Activated CD8-positive, alpha-beta memory T cell treated with anti-CD3 and anti-CD28 coated beads, Interleukin-2, amount 50 U/mL, for 24 hours (primary cell): ENCODE measurements around the gene RPSA.
A peak's percentile ranks its signal among the peaks of the same experiment; 100 is the strongest.
"Not testable (repeated sequence)": the region's sequence is repeated elsewhere in the genome, so short reads cannot be mapped to it uniquely, and the experiment has no call there.

Source experiments
- DNase-seq: peaks from one replicate; pipeline ENCODE4 v3.0.0-alpha.2; 2020; ENCODE audit errors: extremely low read depth

Gene RPSA

GRCh38 chr3:39406368-39407258, at the start of gene RPSA:
Gene RPSA (plus strand): TSS chr3:39406720. CDS start chr3:39407654, 934 bp downstream.
- peak; percentile 82 for DNase-seq

GRCh38 chr3:39358333-39358732, 48.2 kb upstream of the RPSA start:
- DNase-seq: no peak

- DNase-seq: no peak
These were observed 45.1 kb upstream of the RPSA start for GRCh38 chr3:39361252-39361927.

GRCh38 chr3:39362192-39362591, 44.3 kb upstream of the RPSA start:
- DNase-seq: no peak

- DNase-seq: no peak
These were observed 43.7 kb upstream of the RPSA start for GRCh38 chr3:39362812-39363211.

GRCh38 chr3:39370450-39370849, 36.1 kb upstream of the RPSA start:
- DNase-seq: not testable (repeated sequence)

- DNase-seq: no peak
These were observed 33.7 kb upstream of the RPSA start for GRCh38 chr3:39372833-39373232.

GRCh38 chr3:39376959-39377634, 29.4 kb upstream of the RPSA start:
- DNase-seq: no peak

- DNase-seq: no peak
These were observed 28.4 kb upstream of the RPSA start for GRCh38 chr3:39378088-39378487.

GRCh38 chr3:39378957-39379777, 27.4 kb upstream of the RPSA start:
- no peak for DNase-seq

- DNase-seq: no peak
These were observed 26.8 kb upstream of the RPSA start for GRCh38 chr3:39379778-39380155.

GRCh38 chr3:39381432-39381831, 25.1 kb upstream of the RPSA start:
- DNase-seq: no peak

- DNase-seq: peak; percentile 54
These were observed 23.3 kb upstream of the RPSA start, which contains the start of gene SLC25A38 for GRCh38 chr3:39383045-39383880. Gene SLC25A38 (plus strand): TSS chr3:39383370. CDS start chr3:39383725, 355 bp downstream.

- DNase-seq: peak; percentile 88
These were observed 22.4 kb upstream of the RPSA start for GRCh38 chr3:39383881-39384664.

- no peak for DNase-seq
These were observed 21.9 kb upstream of the RPSA start for GRCh38 chr3:39384665-39385000.

GRCh38 chr3:39385456-39386090, 20.9 kb upstream of the RPSA start:
- DNase-seq: no peak

GRCh38 chr3:39386318-39386717, 20.2 kb upstream of the RPSA start:
- DNase-seq: no peak

GRCh38 chr3:39387411-39387975, 19.0 kb upstream of the RPSA start:
- DNase-seq: no peak

GRCh38 chr3:39388153-39388552, 18.4 kb upstream of the RPSA start:
- DNase-seq: no peak
